ENCODE measurements around the gene FASN.

DNA sequence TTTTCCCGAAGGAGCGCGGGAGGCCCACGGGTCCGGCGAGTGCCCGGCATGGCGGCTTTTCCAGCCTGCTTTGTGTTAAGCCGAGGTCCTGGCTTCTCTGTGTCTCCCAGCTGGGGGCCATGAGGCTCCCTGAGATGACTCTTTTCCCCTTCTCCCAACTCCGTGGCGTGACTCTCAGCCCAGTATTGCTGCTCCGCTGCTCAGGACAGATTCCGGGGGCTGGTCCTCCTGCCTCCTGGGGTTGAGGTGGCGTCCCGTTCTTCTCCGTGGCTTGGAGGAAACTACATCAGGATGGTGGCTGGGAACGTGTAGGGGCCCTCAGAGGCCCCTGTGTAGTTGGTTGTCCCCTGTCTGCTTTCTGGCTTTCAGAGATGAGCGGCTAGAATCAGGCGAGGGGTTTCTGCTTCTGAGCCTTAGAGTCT, 45.4 kb downstream of the FASN start:
- no peak for TF ChIP-seq POLR2A (IDR thresholded peaks at IDR 0.05; ENCODE audit: low read depth, low read length)
- no peak for TF ChIP-seq POLR2AphosphoS5 (IDR thresholded peaks at IDR 0.05; ENCODE audit: low read depth, low read length)
- no peak for TF ChIP-seq TAF1 (IDR thresholded peaks at IDR 0.05; ENCODE audit: borderline replicate concordance, low read depth, low read length)

All from GM12892 (cell line).